Dermis microvascular lymphatic vessel endothelial cell (primary cell): Measurements from ENCODE around the gene MED15. TPM values are rescaled to one million over a fixed set of nuclear protein-coding genes. Genes with fewer than 3 reads are reported as not detected.

ENCODE experiments used
- DNase-seq, 2 donors: peaks; one replicate each; pipeline versions ENCODE4 v3.0.0 to v3.0.0-alpha.2; 2010; ENCODE audit warnings: low read depth in 2 of 2
- total RNA-seq: library from RNA; depleted of rRNA; stranded (reverse); fragments of >200 nt; gene quantifications from 2 replicates; pipeline ENCODE4 v1.2.1, GENCODE V29; 2014

MED15 gene
- total RNA-seq, 1 donor from 2014 or later = 21.3 TPM

DNA sequence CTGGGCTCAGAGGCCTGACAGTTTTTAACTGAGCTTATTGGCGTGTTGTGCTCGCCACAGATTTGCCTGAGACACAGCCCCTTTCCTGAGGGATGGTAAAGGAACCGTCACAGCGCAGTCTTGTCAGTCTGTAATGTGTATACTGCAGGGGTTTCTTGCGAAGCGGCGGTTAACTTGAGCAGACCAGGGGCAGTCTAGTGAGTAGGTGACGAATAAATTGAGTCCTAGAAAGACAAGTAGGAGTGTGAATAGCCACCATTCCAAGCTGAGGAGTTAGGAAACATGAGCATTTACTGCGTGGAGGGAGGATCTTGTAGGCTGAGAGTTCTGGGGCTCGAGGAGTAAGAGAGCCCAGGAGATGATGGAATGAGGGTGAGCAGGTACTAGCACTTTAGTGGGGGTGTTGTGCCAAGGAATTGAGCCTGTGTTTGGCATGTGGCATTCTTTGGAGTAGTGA is 1.4 kb downstream of the MED15 start:
- DNase-seq = no peak

GRCh38 chr22:20509344-20510047 is 2.1 kb downstream of the MED15 start:
- peak; percentile 92 to 96 for DNase-seq

DNA sequence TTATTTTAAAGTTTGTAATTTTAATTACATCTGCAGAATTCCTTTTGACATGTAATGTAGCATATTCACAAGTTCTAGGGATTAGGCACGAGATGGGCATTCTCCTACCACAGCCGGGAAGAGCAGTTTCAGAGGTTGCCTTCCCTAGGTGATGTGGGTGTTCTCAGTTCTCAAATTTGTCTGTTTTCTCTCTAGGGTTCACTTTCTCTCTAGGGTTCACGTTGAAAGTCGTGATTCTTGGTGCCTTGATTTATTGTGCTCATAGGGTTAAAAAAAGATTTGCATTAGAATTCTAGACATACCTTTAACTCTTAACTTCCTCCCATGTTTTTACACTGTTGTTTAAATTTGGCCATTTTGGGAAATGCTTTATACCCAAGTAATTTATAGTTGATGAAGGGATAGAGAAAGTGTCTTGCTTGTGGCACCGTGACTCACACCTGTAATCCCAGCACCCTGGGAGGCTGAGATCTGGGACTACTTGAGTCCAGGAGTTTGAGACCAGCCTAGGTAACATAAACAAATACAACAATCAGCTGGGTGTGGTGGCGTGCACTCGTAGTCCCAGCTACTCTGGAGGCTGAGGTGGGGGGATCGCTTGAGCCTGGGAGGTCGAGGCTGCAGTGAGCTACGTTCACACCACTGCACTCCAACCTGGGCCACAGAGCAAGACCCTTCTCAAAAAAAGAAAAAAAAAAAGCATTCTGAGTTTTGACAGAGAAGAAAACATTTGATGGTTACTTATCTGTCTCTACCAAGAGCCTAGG is 3.6 kb downstream of the MED15 start:
- no peak for DNase-seq

- no peak for DNase-seq
These were observed 4.3 kb downstream of the MED15 start for GRCh38 chr22:20511578-20512229.

DNA sequence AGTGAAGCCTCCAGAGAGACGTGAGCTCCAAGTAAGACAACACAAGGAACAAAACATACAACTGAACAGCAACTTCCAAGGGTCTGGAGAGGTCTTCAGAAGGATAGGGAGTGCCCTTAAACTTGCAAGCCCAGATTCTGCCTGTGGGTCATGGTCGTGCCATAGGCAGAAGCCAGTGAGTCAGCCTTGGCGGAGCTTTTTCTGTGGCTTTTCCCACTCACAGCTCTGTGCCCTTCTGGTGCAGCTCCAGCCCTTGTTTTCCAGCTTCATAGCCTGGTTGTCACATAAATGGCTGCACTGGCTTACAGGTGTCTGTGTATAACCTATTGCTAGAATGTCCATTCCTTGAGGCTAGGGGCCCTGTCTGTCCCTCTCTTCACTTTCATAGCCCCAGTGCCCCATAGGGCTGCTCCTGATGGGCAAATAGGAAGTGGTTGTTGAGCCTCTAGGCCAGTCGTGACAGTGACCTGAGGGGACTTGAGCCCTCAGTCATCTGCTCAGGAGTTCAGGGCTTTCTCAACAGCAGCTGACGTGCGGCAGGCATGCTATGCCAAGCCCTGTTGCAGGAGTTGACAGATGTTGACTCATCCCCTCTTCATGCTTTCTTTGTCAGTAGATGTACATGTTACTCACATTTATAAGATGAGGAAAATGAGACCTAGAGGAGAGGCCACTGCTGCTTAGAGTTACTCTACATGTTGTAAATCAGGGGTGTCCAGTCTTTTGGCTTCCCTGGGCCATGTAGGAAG is 7.4 kb downstream of the MED15 start:
- peak in 1 of 2 donors; percentile 42 for DNase-seq

DNA sequence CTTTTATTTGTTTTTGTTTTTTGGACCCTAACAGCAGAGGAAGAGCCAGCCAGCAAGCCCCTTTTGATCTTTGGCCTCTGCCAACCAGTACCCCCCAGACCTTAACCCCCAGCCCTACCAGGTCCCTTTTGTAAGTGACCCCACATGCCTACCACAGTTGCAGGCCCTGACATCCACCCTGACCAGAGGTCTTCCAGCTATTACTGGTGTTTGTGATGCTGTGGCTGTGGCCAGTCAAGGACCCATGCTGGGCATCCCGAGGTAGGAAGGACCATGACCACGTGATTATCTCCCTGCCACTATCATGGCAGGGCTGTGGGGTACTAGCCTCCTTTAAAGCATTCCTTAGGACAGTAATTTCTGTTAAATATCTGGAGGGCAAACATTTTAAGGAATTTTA is 9.0 kb downstream of the MED15 start:
- DNase-seq = no peak

GRCh38 chr22:20517422-20517821 is 10.0 kb downstream of the MED15 start:
- DNase-seq = peak; percentile 30 to 80

DNA sequence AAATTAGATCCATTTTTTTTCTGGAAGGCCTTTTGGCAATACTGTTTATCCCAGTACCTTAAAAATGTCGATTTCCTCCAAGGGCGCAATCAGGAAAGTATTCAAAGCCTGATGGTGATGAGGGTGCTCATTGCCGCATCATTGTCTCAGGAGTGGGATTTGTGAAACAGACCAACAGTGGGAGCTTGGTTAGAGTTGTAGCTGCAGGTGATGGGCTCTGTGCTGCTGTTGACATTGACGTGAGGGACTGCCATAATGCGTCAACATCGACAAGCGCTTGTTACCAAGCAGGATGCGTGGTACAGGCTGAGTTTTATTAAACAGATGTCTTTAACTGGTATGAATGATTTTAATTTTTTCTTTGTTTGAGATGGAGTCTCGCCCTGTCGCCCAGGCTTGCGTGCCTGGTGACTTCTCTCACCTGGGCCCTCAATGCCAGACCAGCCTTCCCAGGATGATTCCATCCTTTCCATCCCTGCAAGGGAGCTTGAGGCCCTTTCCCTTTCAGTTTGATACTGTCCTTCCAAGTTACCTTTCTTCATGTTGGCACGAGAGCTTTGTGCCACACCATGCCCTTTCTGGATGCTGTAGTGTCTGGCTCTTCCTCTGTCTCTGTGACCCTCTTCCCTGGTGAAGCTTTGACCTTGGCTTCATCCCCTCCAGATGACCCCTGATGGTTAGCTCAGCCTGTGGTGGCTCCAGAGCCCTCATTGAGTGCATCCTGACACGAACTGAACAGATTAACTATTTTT is 10.6 kb downstream of the MED15 start:
- no peak for DNase-seq

- DNase-seq = no peak
These were observed 12.1 kb downstream of the MED15 start for GRCh38 chr22:20519558-20519957.

- peak in 1 of 2 donors; percentile 85 for DNase-seq
These were observed 12.7 kb downstream of the MED15 start for GRCh38 chr22:20520093-20520511.

DNA sequence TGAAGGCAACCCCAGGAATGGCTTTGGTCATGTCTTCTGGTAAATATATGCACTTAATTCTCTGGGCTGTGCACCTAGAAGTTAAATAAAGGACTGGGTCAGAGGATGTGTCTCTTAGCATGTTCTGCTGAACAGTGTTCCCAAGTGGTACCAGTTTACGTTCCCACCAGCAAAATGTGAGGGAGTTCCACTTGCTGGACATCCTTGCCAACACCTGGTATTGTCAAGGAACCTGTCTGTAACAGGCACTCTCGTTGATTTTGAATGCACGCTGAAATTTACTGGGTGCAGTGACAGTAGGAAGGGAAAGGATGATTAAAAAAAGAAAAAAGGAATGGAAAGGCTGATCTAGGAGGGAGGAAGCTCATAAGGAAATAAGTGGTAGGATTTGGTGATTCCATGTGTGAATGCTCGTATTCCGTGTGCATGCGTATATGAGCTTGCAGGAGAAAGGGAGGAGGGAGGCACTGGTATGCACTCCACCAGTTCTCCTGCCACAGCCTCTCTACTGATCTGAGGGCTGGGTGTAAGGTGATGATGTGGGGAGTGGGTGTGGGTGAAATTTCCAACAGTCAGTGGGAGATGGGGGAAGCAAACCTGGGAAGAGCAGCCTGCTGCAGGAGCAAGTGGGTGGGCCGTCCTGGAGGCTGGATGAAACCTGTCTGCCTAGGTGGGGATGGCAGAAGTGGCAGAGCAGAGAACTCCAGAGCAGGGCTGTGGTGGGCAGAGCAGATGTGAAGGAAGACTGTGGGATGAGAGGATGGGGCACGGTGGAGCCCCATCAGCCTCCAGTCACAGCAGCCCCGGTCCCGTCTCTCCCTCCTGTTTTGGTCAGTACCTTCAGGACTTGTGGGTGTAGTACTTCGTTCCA is 15.0 kb downstream of the MED15 start:
- DNase-seq = no peak

- no peak for DNase-seq
These were observed 15.9 kb downstream of the MED15 start for GRCh38 chr22:20523086-20523983.

DNA sequence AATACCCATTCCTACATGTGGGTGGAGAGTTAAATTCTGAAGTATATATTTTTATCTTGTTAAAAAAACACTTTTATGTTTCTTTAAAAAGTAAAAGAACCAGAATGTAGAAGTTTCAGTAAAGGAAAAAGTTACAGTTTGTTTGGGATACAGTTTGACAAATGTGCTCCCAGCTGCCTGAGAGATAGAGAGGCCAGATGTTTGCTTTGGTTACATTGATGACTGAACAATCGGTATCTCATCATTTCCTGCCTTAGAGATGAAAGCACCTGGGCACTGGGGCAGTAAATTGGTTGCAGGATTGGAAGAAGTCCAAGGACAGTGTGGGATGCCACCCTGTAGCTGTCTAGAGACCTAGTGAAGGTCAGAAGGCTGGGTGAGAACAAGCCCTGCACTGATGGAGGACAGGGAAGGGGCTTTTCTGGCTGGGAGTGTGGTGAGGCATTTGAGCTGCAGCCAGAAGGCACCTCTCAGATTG is 16.6 kb downstream of the MED15 start:
- DNase-seq = peak; percentile 75 to 79

- DNase-seq = no peak
These were observed 17.6 kb downstream of the MED15 start for GRCh38 chr22:20525048-20525447.

- no peak for DNase-seq
These were observed 18.9 kb downstream of the MED15 start for GRCh38 chr22:20526305-20526627.

DNA sequence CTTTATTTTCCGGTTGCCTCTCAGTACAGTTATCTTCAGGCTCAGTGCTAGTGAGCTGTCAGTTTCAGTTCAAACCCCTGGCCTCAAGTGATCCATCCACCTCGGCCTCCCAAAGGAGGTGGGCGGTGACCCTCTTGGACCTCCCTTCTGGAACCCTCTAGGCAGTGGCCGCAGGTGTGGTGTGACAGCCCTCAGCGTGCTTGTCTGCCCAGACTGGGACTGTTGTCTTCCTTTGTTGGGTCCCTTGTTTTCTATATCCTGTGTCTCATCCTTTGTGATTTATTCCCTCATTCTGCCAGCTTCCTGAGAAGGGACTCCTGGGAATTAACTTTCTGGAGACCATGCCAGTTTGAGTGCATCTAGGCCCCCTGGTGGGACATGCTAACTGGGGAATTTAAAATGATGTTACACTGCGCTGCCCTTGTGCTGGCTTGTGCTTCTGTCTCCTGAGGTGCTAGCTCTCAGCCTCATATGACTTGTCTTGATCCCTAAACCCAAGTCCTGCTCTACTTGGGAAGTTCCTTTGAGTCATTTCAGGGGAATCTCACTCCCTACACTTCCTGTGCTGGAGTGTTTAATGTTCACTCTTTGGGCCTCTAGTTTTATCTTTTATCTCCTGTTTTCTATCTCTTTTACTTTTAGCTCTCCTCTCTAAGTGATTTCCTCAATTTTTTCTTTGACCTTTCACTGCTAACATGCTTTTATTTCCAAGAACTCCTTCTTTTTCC is 19.4 kb downstream of the MED15 start:
- peak in 1 of 2 donors; percentile 61 for DNase-seq

- no peak for DNase-seq
These were observed 21.1 kb downstream of the MED15 start for GRCh38 chr22:20528405-20528978.
